Measurements from ENCODE around the gene PIH1D1. TPM values are rescaled to one million over a fixed set of nuclear protein-coding genes. Genes with fewer than 3 reads are reported as not detected.

PIH1D1 gene
- total and polyA plus RNA-seq, 2 of the 8 experiments (the other 6 are each of a cell fraction or from before 2014, with no cell fraction given), result 146 to 195 TPM

GRCh38 chr19:49458567-49458903 is 6.9 kb upstream of the PIH1D1 start (continued):
- no peak for TF ChIP-seq CHD7 (IDR thresholded peaks at IDR 0.05; ENCODE audit: insufficient replicate concordance, low read length)
- TF ChIP-seq EGR1 (IDR thresholded peaks at IDR 0.05; ENCODE audit: borderline replicate concordance, low read depth, low read length), result no peak
- no peak for TF ChIP-seq TBP (IDR thresholded peaks at IDR 0.05; ENCODE audit: low read depth, low read length)
- TF ChIP-seq BACH1 (IDR thresholded peaks at IDR 0.05; ENCODE audit: low read length), result no peak

All from H1 (cell line).